WTC11 (cell line): ENCODE data around the gene SLIT3. TPM values are rescaled to one million over a fixed set of nuclear protein-coding genes. Genes with fewer than 3 reads are reported as not detected.

Source experiments
- ATAC-seq: fragments of 200-7000 bp; cut with Tn5 transposase; 2 replicates; pipeline ENCODE4 v1.10.0; 2021; ENCODE audit warnings: mild to moderate bottlenecking, moderate library complexity
- CTCF ChIA-PET: fragments of 300-600 bp; sonication (Branson Sonifier 250); formaldehyde crosslinking; loops from one replicate; lab custom pipeline; 2021; ENCODE audit warnings: antibody characterized with exemption; lab: Charles Lee
- POLR2A ChIA-PET: fragments of 350-600 bp; sonication (Branson Sonifier 250); formaldehyde crosslinking; loops from one replicate; lab custom pipeline; 2021; ENCODE audit warnings: antibody characterized with exemption; lab: Charles Lee
- DNase-seq: peaks from one replicate; pipeline ENCODE4 v3.0.0; 2021; ENCODE audit warnings: low spot score
- H3K27ac Mint-ChIP-seq: 2 replicates; pipeline ENCODE4 v1.8.0; 2021; ENCODE audit warnings: mixed read lengths
- H3K27me3 Mint-ChIP-seq: 2 replicates; pipeline ENCODE4 v1.8.0; 2021; ENCODE audit warnings: low read depth, mild to moderate bottlenecking, moderate library complexity, mixed read lengths
- H3K36me3 Mint-ChIP-seq: 2 replicates; pipeline ENCODE4 v1.8.0; 2021; ENCODE audit warnings: mixed read lengths
- H3K4me1 Mint-ChIP-seq: 2 replicates; pipeline ENCODE4 v1.8.0; 2022; ENCODE audit warnings: mixed read lengths
- H3K4me3 Mint-ChIP-seq: 2 replicates; pipeline ENCODE4 v1.8.0; 2021; ENCODE audit warnings: mild to moderate bottlenecking, moderate library complexity, mixed read lengths
- H3K9me3 Mint-ChIP-seq: 2 replicates; pipeline ENCODE4 v1.8.0; 2021; ENCODE audit warnings: mixed read lengths
- CREB1 ChIP-seq: sonication (generic); formaldehyde crosslinking; IDR thresholded peaks from 2 replicates; pipeline ENCODE4 v1.8.0; 2023; ENCODE audit warnings: mild to moderate bottlenecking, missing genetic modification reagents
- ESRRA ChIP-seq: sonication (generic); formaldehyde crosslinking; IDR thresholded peaks from 2 replicates; pipeline ENCODE4 v1.8.1; 2022; ENCODE audit warnings: mild to moderate bottlenecking, missing genetic modification reagents, borderline replicate concordance
- ETV6 ChIP-seq: sonication (generic); formaldehyde crosslinking; IDR thresholded peaks from 2 replicates; pipeline ENCODE4 v1.8.1; 2022; ENCODE audit warnings: mild to moderate bottlenecking, missing genetic modification reagents
- FOXK1 ChIP-seq: sonication (generic); formaldehyde crosslinking; IDR thresholded peaks from 2 replicates; pipeline ENCODE4 v1.8.0; 2022; ENCODE audit warnings: mild to moderate bottlenecking, moderate library complexity, missing genetic modification reagents
- GTF2I ChIP-seq: fragments of 250-450 bp; sonication (Bioruptor Pico); conservative IDR thresholded peaks from 2 replicates; pipeline ENCODE4 v1.4.0; 2021; ENCODE audit warnings: mild to moderate bottlenecking
- MYBL2 ChIP-seq: sonication (generic); formaldehyde crosslinking; IDR thresholded peaks from 2 replicates; pipeline ENCODE4 v1.8.1; 2023; ENCODE audit warnings: mild to moderate bottlenecking, moderate library complexity, missing genetic modification reagents
- NFATC4 ChIP-seq: fragments of 250-450 bp; sonication (Bioruptor Pico); IDR thresholded peaks from 2 replicates; pipeline ENCODE4 v1.9.0; 2021; ENCODE audit warnings: mild to moderate bottlenecking
- SOX15 ChIP-seq: fragments of 250-450 bp; sonication (Bioruptor Pico); IDR thresholded peaks from 2 replicates; pipeline ENCODE4 v1.9.0; 2021; ENCODE audit warnings: mild to moderate bottlenecking
- TCF7 ChIP-seq: sonication (generic); formaldehyde crosslinking; IDR thresholded peaks from 2 replicates; pipeline ENCODE4 v1.8.0; 2022; ENCODE audit warnings: mild to moderate bottlenecking, low read depth, missing genetic modification reagents, moderate library complexity
- TEAD4 ChIP-seq: sonication (generic); formaldehyde crosslinking; IDR thresholded peaks from 2 replicates; pipeline ENCODE4 v1.8.0; 2022; ENCODE audit warnings: mild to moderate bottlenecking, missing genetic modification reagents
- TP53 ChIP-seq: sonication (generic); formaldehyde crosslinking; IDR thresholded peaks from 2 replicates; pipeline ENCODE4 v1.8.1; 2023; ENCODE audit warnings: mild to moderate bottlenecking, missing genetic modification reagents
- ZNF232 ChIP-seq: sonication (generic); formaldehyde crosslinking; IDR thresholded peaks from 2 replicates; pipeline ENCODE4 v1.8.0; 2022; ENCODE audit warnings: mild to moderate bottlenecking, missing genetic modification reagents
- total RNA-seq: library from RNA; stranded (reverse); gene quantifications from 3 replicates; pipeline ENCODE4 v1.2.3, GENCODE V29; 2021
- TF ChIP-seq, protein P1 (sequence below): sonication (generic); formaldehyde crosslinking; IDR thresholded peaks from 2 replicates; pipeline ENCODE4 v1.8.0; 2022; ENCODE audit warnings: mild to moderate bottlenecking, missing genetic modification reagents
- TF ChIP-seq, protein P2 (sequence below): sonication (generic); formaldehyde crosslinking; IDR thresholded peaks from 2 replicates; pipeline ENCODE4 v1.8.1; 2022; ENCODE audit warnings: low read depth, missing genetic modification reagents, borderline replicate concordance
- TF ChIP-seq, protein P3 (sequence below): sonication (generic); formaldehyde crosslinking; IDR thresholded peaks from 2 replicates; pipeline ENCODE4 v1.8.1; 2023; ENCODE audit warnings: mild to moderate bottlenecking, missing genetic modification reagents
- TF ChIP-seq, protein P4 (sequence below): fragments of 200-600 bp; IDR thresholded peaks from 2 replicates; pipeline ENCODE4 v1.8.0; 2022; ENCODE audit warnings: antibody characterized with exemption
- TF ChIP-seq, protein P5 (sequence below): sonication (generic); formaldehyde crosslinking; IDR thresholded peaks from 2 replicates; pipeline ENCODE4 v1.8.1; 2023; ENCODE audit warnings: mild to moderate bottlenecking, missing genetic modification reagents, moderate library complexity
- TF ChIP-seq, protein P6 (sequence below): fragments of 250-450 bp; sonication (Bioruptor Pico); IDR thresholded peaks from 2 replicates; pipeline ENCODE4 v1.9.0; 2021; ENCODE audit warnings: mild to moderate bottlenecking
- TF ChIP-seq, protein P7 (sequence below): sonication (generic); formaldehyde crosslinking; IDR thresholded peaks from 2 replicates; pipeline ENCODE4 v1.8.0; 2022; ENCODE audit warnings: mild to moderate bottlenecking, missing genetic modification reagents

SLIT3 gene
- total RNA-seq, 1 experiment from 2014 or later, result 1.9 TPM

DNA sequence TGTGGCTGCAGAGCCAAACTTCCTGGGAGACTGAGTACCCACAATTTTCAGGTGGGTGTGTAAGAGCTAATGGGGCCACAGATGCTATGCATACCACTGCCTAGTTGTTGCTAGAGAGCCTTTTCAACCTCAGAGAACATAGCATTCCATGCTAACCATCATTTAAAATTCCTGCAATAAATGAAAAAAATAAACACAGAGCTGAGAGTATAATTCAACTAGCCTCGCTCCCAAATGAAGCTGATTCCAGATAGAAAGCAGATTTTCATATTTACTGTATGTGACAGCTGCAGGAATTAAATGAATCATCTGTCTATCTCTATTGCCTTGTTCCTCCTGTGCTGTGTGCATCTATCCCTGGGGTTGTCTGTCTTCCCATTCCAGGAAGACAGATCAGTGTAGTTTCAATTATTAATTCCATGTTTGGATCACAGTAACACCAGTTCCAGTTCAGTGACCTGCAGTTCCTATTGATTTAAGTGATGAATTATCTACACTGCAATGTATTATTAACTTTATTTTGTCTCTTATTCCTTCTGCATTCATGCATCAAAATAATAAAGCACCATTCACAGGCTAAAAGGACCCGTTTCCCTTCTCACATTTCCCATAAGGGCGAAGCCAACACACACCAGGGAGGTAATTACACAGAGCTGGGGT, 324.5 kb downstream of the SLIT3 start (continued):
- TF ChIP-seq FOXK1 (no peak), ESRRA (CRISPR knock-in tag) (no peak), MYBL2 (CRISPR knock-in tag) (no peak), GTF2I (CRISPR knock-in tag) (no peak), TCF7 (CRISPR knock-in tag) (no peak), NFATC4 (CRISPR knock-in tag) (no peak)
- TF ChIP-seq, protein P1, sequence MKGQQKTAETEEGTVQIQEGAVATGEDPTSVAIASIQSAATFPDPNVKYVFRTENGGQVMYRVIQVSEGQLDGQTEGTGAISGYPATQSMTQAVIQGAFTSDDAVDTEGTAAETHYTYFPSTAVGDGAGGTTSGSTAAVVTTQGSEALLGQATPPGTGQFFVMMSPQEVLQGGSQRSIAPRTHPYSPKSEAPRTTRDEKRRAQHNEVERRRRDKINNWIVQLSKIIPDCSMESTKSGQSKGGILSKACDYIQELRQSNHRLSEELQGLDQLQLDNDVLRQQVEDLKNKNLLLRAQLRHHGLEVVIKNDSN (CRISPR knock-in tag), result no peak
- TF ChIP-seq, protein P2, sequence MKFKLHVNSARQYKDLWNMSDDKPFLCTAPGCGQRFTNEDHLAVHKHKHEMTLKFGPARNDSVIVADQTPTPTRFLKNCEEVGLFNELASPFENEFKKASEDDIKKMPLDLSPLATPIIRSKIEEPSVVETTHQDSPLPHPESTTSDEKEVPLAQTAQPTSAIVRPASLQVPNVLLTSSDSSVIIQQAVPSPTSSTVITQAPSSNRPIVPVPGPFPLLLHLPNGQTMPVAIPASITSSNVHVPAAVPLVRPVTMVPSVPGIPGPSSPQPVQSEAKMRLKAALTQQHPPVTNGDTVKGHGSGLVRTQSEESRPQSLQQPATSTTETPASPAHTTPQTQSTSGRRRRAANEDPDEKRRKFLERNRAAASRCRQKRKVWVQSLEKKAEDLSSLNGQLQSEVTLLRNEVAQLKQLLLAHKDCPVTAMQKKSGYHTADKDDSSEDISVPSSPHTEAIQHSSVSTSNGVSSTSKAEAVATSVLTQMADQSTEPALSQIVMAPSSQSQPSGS (CRISPR knock-in tag), result no peak
- TF ChIP-seq, protein P3, sequence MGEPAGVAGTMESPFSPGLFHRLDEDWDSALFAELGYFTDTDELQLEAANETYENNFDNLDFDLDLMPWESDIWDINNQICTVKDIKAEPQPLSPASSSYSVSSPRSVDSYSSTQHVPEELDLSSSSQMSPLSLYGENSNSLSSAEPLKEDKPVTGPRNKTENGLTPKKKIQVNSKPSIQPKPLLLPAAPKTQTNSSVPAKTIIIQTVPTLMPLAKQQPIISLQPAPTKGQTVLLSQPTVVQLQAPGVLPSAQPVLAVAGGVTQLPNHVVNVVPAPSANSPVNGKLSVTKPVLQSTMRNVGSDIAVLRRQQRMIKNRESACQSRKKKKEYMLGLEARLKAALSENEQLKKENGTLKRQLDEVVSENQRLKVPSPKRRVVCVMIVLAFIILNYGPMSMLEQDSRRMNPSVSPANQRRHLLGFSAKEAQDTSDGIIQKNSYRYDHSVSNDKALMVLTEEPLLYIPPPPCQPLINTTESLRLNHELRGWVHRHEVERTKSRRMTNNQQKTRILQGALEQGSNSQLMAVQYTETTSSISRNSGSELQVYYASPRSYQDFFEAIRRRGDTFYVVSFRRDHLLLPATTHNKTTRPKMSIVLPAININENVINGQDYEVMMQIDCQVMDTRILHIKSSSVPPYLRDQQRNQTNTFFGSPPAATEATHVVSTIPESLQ (CRISPR knock-in tag), result no peak
- TF ChIP-seq, protein P4, sequence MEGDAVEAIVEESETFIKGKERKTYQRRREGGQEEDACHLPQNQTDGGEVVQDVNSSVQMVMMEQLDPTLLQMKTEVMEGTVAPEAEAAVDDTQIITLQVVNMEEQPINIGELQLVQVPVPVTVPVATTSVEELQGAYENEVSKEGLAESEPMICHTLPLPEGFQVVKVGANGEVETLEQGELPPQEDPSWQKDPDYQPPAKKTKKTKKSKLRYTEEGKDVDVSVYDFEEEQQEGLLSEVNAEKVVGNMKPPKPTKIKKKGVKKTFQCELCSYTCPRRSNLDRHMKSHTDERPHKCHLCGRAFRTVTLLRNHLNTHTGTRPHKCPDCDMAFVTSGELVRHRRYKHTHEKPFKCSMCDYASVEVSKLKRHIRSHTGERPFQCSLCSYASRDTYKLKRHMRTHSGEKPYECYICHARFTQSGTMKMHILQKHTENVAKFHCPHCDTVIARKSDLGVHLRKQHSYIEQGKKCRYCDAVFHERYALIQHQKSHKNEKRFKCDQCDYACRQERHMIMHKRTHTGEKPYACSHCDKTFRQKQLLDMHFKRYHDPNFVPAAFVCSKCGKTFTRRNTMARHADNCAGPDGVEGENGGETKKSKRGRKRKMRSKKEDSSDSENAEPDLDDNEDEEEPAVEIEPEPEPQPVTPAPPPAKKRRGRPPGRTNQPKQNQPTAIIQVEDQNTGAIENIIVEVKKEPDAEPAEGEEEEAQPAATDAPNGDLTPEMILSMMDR, result no peak

DNA sequence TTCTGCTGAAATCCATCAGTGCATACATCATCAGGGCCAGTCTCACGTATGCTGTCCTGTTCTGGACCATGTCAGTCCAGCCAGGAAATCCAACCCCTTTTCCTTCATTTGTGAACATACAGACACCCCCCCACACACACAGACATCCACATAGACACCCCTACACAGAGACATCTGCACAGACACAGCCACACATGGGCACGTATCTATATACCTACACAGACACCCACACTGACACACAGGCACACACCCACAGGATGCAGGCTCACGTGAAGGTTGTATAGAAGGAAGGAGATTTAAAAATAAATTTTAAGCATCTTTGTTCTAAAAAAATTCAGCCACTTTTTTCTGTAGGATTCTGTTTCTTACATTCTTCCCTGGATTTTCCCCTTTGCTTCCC, 325.6 kb downstream of the SLIT3 start:
- ChIA-PET CTCF (interaction anchor here (0.5 to 1.1 kb wide), 2 partner anchors 12 to 459 kb away, joined by 5 to 6 read pairs; no protein-coding TSS in a partner anchor), POLR2A (no interaction called here)
- Mint-ChIP-seq H3K4me1 (peaks cover 21% of the 10 kb centered on the region), H3K9me3 (no peaks in the 10 kb centered on the region), H3K27ac (no peak overlapping the region), H3K36me3 (no peaks in the 10 kb centered on the region), H3K4me3 (no peak overlapping the region), H3K27me3 (no peaks in the 10 kb centered on the region)
- DNase-seq (no peak), ATAC-seq (no peak)
- TF ChIP-seq ETV6 (no peak), ZNF232 (CRISPR knock-in tag) (no peak)

DNA sequence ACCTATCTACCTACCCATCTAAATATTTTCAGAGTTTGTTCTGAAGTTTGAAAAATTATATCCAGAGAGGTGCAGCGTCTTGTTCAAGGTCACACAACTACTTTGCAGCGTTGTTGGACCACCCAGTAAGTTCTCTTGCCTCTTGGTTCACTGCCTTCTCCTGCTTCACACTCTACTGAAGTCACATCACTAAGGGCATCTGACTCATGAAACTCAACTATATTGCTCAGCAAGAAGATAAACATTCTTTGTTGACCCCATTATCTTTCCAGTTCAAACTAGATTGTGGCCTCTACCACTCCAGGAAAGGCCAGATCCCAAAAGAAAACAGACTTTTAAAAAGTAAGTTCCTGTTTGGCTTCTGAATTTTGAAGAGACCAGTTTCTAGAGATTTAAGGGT, 326.9 kb downstream of the SLIT3 start:
- Mint-ChIP-seq H3K27me3 (no peaks in the 10 kb centered on the region), H3K4me3 (no peak overlapping the region), H3K4me1 (peaks cover 21% of the 10 kb centered on the region), H3K36me3 (no peaks in the 10 kb centered on the region), H3K9me3 (no peaks in the 10 kb centered on the region), H3K27ac (no peak overlapping the region)
- TF ChIP-seq, protein P5, sequence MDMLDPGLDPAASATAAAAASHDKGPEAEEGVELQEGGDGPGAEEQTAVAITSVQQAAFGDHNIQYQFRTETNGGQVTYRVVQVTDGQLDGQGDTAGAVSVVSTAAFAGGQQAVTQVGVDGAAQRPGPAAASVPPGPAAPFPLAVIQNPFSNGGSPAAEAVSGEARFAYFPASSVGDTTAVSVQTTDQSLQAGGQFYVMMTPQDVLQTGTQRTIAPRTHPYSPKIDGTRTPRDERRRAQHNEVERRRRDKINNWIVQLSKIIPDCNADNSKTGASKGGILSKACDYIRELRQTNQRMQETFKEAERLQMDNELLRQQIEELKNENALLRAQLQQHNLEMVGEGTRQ (CRISPR knock-in tag), result no peak
- no peak for TF ChIP-seq TEAD4
- TF ChIP-seq, protein P6, sequence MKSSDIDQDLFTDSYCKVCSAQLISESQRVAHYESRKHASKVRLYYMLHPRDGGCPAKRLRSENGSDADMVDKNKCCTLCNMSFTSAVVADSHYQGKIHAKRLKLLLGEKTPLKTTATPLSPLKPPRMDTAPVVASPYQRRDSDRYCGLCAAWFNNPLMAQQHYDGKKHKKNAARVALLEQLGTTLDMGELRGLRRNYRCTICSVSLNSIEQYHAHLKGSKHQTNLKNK (CRISPR knock-in tag), result no peak
- TF ChIP-seq, protein P2 (CRISPR knock-in tag), result no peak
- TF ChIP-seq, protein P7, sequence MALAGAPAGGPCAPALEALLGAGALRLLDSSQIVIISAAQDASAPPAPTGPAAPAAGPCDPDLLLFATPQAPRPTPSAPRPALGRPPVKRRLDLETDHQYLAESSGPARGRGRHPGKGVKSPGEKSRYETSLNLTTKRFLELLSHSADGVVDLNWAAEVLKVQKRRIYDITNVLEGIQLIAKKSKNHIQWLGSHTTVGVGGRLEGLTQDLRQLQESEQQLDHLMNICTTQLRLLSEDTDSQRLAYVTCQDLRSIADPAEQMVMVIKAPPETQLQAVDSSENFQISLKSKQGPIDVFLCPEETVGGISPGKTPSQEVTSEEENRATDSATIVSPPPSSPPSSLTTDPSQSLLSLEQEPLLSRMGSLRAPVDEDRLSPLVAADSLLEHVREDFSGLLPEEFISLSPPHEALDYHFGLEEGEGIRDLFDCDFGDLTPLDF (CRISPR knock-in tag), result no peak
- no peak for TF ChIP-seq CREB1 (CRISPR knock-in tag)
- TF ChIP-seq FOXK1, result no peak
- TF ChIP-seq SOX15, result no peak
- no peak for TF ChIP-seq TP53 (CRISPR knock-in tag)
- ATAC-seq, result no peak
- CTCF ChIA-PET, result interaction anchor here (0.7 kb wide), 1 partner anchor 13 kb away, joined by 3 read pairs; no protein-coding TSS in a partner anchor
- DNase-seq, result no peak
- POLR2A ChIA-PET, result no interaction called here
